GM20431 (cell line): ENCODE data around the gene NTN1.

Experiments used
- in situ Hi-C: fragments of 300-500 bp; cut with MseI, MboI; formaldehyde crosslinking; loops from one replicate; pipeline ENCODE4 v1.15.0; 2020; ENCODE audit warnings: low sequenced_read_pairs; ENCODE audit not compliant: unreplicated experiment

Gene NTN1

GRCh38 chr17:9004132-9004960 is 17.0 kb upstream of the NTN1 start:
- in situ Hi-C loops: no loop called here

GRCh38 chr17:9004961-9005285 is 16.4 kb upstream of the NTN1 start:
- in situ Hi-C loops: no loop called here

GRCh38 chr17:9006175-9006767 is 15.0 kb upstream of the NTN1 start:
- in situ Hi-C loops: no loop called here

- in situ Hi-C loops: no loop called here
These were observed 14.1 kb upstream of the NTN1 start for GRCh38 chr17:9007052-9007714.

GRCh38 chr17:9009096-9009495 is 12.2 kb upstream of the NTN1 start:
- in situ Hi-C loops: no loop called here

- in situ Hi-C loops: no loop called here
These were observed 11.6 kb upstream of the NTN1 start for GRCh38 chr17:9009737-9010136.

GRCh38 chr17:9011001-9011400 is 10.3 kb upstream of the NTN1 start:
- in situ Hi-C loops: no loop called here

GRCh38 chr17:9016941-9017552 is 4.3 kb upstream of the NTN1 start:
- in situ Hi-C loops: no loop called here

- in situ Hi-C loops: no loop called here
These were observed 2.6 kb upstream of the NTN1 start for GRCh38 chr17:9018726-9019125.

- in situ Hi-C loops: no loop called here
These were observed 1.1 kb upstream of the NTN1 start for GRCh38 chr17:9020096-9020823.

- in situ Hi-C loops: no loop called here
These were observed 519 bp upstream of the NTN1 start for GRCh38 chr17:9020824-9021157.

- in situ Hi-C loops: no loop called here
These were observed 772 bp downstream of the NTN1 start for GRCh38 chr17:9021992-9022572.

- in situ Hi-C loops: no loop called here
These were observed 1.5 kb downstream of the NTN1 start for GRCh38 chr17:9022573-9023391.

GRCh38 chr17:9023392-9024218 is 2.3 kb downstream of the NTN1 start:
- in situ Hi-C loops: no loop called here

- in situ Hi-C loops: no loop called here
These were observed 3.2 kb downstream of the NTN1 start for GRCh38 chr17:9024497-9024896.

- in situ Hi-C loops: no loop called here
These were observed 5.4 kb downstream of the NTN1 start for GRCh38 chr17:9026741-9027140.

- in situ Hi-C loops: no loop called here
These were observed 7.1 kb downstream of the NTN1 start for GRCh38 chr17:9028202-9028987.
